H1 (cell line): Measurements from ENCODE around the gene DAGLA.

Source experiments
- CBX5 ChIP-seq: fragments of 300-800, 300-1000 bp; sonication (generic); IDR thresholded peaks from 2 replicates; pipeline ENCODE4 v1.7.1; 2016; ENCODE audit warnings: antibody characterized with exemption, low read length, low read depth
- CTCF ChIP-seq, 3 experiments: IDR thresholded peaks; 1 replicate in 2 of 3; 2 replicates in 1 of 3; pipeline versions ENCODE4 v1.5.1 to v1.6.1; 2011; ENCODE audit warnings: low read length in 3 of 3, mild to moderate bottlenecking in 3 of 3, inconsistent platforms in 2 of 3, low read depth in 1 of 3, moderate library complexity in 1 of 3; ENCODE audit not compliant: insufficient read depth in 1 of 3; ENCODE audit errors: control extremely low read depth in 1 of 3
- SIN3A ChIP-seq, 2 experiments: IDR thresholded peaks in 1 of 2; conservative IDR thresholded peaks in 1 of 2; 2 replicates each; pipeline ENCODE4 v1.6.1; 2011 to 2012; ENCODE audit warnings: low read length in 2 of 2, improper control_type of control experiment in 1 of 2, low read depth in 1 of 2, mild to moderate bottlenecking in 1 of 2

- TF ChIP-seq CTCF (IDR thresholded peaks at IDR 0.05; ENCODE audit: control extremely low read depth in 1 of 3, insufficient read depth in 1 of 3, low read depth in 1 of 3, low read length in 3 of 3) (no peak), CBX5 (no peak), SIN3A (conservative IDR thresholded peaks at IDR 0.05 in 1 of 2, IDR thresholded peaks at IDR 0.05 in 1 of 2; ENCODE audit: low read depth in 1 of 2, low read length in 2 of 2) (no peak)
Measured at GRCh38 chr11:61714916-61715315, 34.7 kb downstream of the DAGLA start.
